Endodermal cell (in vitro differentiated cells): ENCODE measurements around the gene BMF. TPM values are rescaled to one million over a fixed set of nuclear protein-coding genes. Genes with fewer than 3 reads are reported as not detected.

Experiments
- DNase-seq: peaks from one replicate; pipeline ENCODE4 v3.0.0-alpha.2; 2017
- H3K27ac ChIP-seq: 2 replicates; pipeline ENCODE4 v1.5.1; 2013; ENCODE audit warnings: mild to moderate bottlenecking, low read depth, low read length, moderate library complexity
- H3K27me3 ChIP-seq: 2 replicates; pipeline ENCODE4 v1.6.1; 2013; ENCODE audit warnings: mild to moderate bottlenecking, low read length, moderate library complexity; ENCODE audit not compliant: insufficient read depth, control insufficient read depth, poor library complexity, severe bottlenecking
- H3K36me3 ChIP-seq: 2 replicates; pipeline ENCODE4 v1.7.0; 2013; ENCODE audit warnings: mild to moderate bottlenecking, low read length, moderate library complexity; ENCODE audit not compliant: control insufficient read depth, insufficient read depth
- H3K4me1 ChIP-seq: one replicate; pipeline ENCODE4 v1.7.0; 2013; ENCODE audit warnings: low read length; ENCODE audit not compliant: control insufficient read depth, insufficient read depth
- H3K4me3 ChIP-seq: 2 replicates; pipeline ENCODE4 v1.5.1; 2013; ENCODE audit warnings: mild to moderate bottlenecking, low read length, moderate library complexity
- H3K9ac ChIP-seq: 2 replicates; pipeline ENCODE4 v1.6.1; 2013; ENCODE audit warnings: mild to moderate bottlenecking, low read length, moderate library complexity; ENCODE audit not compliant: poor library complexity, severe bottlenecking; ENCODE audit errors: extremely low read depth
- H3K9me3 ChIP-seq: 2 replicates; pipeline ENCODE4 v1.6.1; 2013; ENCODE audit warnings: mild to moderate bottlenecking, low read length, moderate library complexity; ENCODE audit not compliant: control insufficient read depth
- H3K27ac Mint-ChIP-seq: 2 replicates; pipeline ENCODE4 v1.8.0; 2020; ENCODE audit warnings: mixed read lengths
- H3K27me3 Mint-ChIP-seq: 2 replicates; pipeline ENCODE4 v1.8.0; 2021; ENCODE audit warnings: mild to moderate bottlenecking, mixed read lengths; ENCODE audit not compliant: insufficient read depth
- H3K36me3 Mint-ChIP-seq: 2 replicates; pipeline ENCODE4 v1.8.0; 2020; ENCODE audit warnings: low read depth, mixed read lengths
- H3K4me1 Mint-ChIP-seq: 2 replicates; pipeline ENCODE4 v1.8.0; 2020; ENCODE audit warnings: mixed read lengths
- H3K4me3 Mint-ChIP-seq: 2 replicates; pipeline ENCODE4 v1.8.0; 2020; ENCODE audit warnings: mild to moderate bottlenecking, moderate library complexity, mixed read lengths
- H3K9me3 Mint-ChIP-seq: 2 replicates; pipeline ENCODE4 v1.8.0; 2020; ENCODE audit warnings: mild to moderate bottlenecking, mixed read lengths
- WGBS, 2 experiments: methylation state at CpG; one replicate each; pipeline versions ENCODE4 v1.1.5 to v1.1.7; 2013; ENCODE audit warnings: missing lambda C conversion rate in 2 of 2, mixed read lengths in 1 of 2; ENCODE audit not compliant: insufficient coverage in 1 of 2, insufficient read length in 1 of 2; 5-methylcytosine and 5-hydroxymethylcytosine counted together
- total RNA-seq, 2 donors: library from RNA; stranded (reverse); fragmentation: NEBNext Ultra II Directional in 1 of 2; extraction: Animal tissue kit (Norgen Biotek cat#: 25700) in 1 of 2; gene quantifications; 2 replicates in 1 of 2; 3 replicates in 1 of 2; pipeline ENCODE4 v1.2.1, GENCODE V29; 2021
- TF ChIP-seq, protein P1 (sequence below): fragments of 200-600 bp; sonication (generic); conservative IDR thresholded peaks from 2 replicates; pipeline ENCODE4 v1.5.0; 2021; ENCODE audit warnings: antibody characterized with exemption, mild to moderate bottlenecking

BMF gene
- total RNA-seq, 2 donors from 2014 or later: 48.3 to 53.5 TPM

DNA sequence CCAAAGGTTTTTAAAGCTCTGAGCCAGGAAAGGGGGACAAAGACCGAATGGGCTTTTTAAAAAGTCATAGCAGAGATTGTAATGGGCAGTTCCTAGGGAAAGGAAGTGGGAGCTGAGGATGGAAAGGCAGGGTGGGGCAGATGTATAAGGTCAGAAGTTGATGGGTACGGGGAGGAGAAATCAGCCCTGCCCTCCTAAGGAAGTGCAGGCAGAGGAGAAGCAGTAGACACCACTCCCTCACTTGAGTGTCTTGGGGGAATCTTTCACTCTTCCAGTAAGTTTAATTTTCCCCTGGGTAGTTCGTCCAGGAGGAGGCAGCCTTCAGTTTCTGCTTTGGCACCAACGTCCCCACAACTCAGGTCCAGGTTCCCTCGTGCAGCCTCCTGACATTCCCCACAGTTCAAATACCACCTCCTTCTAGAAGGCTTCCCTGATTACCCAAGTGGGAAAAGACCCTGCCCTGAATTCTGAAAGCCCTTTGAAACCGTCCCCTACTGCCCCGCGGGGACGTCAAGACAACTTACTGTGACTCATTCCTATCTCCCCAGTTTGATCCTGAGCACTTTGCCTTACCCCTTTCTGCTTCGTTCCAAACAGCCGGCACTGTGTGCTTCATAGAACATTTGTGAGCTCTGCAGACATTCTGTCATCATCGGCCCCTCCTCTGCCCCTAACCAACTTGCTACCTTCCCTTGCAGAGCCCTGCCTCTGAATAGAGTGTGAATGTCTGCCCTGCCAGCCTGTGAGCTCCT is 55.4 kb downstream of the BMF start:
- Histone ChIP-seq H3K9me3 (no peaks in the 10 kb centered on the region), H3K9ac (no peak overlapping the region), H3K27ac (no peak overlapping the region), H3K4me3 (no peak overlapping the region), H3K27me3 (no peaks in the 10 kb centered on the region), H3K36me3 (no peaks in the 10 kb centered on the region), H3K4me1 (no peaks in the 10 kb centered on the region)
- Mint-ChIP-seq H3K36me3 (no peaks in the 10 kb centered on the region), H3K9me3 (no peaks in the 10 kb centered on the region), H3K27me3 (no peaks in the 10 kb centered on the region), H3K4me1 (peaks cover 16% of the 10 kb centered on the region), H3K4me3 (no peak overlapping the region), H3K27ac (peak overlapping the region; percentile 14)
- TF ChIP-seq, protein P1, sequence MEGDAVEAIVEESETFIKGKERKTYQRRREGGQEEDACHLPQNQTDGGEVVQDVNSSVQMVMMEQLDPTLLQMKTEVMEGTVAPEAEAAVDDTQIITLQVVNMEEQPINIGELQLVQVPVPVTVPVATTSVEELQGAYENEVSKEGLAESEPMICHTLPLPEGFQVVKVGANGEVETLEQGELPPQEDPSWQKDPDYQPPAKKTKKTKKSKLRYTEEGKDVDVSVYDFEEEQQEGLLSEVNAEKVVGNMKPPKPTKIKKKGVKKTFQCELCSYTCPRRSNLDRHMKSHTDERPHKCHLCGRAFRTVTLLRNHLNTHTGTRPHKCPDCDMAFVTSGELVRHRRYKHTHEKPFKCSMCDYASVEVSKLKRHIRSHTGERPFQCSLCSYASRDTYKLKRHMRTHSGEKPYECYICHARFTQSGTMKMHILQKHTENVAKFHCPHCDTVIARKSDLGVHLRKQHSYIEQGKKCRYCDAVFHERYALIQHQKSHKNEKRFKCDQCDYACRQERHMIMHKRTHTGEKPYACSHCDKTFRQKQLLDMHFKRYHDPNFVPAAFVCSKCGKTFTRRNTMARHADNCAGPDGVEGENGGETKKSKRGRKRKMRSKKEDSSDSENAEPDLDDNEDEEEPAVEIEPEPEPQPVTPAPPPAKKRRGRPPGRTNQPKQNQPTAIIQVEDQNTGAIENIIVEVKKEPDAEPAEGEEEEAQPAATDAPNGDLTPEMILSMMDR: peak; percentile 68
- 76 to 79% methylated on average over 11 to 12 of the region's 12 CpGs for WGBS, 2 experiments
- peak; percentile 62 for DNase-seq

DNA sequence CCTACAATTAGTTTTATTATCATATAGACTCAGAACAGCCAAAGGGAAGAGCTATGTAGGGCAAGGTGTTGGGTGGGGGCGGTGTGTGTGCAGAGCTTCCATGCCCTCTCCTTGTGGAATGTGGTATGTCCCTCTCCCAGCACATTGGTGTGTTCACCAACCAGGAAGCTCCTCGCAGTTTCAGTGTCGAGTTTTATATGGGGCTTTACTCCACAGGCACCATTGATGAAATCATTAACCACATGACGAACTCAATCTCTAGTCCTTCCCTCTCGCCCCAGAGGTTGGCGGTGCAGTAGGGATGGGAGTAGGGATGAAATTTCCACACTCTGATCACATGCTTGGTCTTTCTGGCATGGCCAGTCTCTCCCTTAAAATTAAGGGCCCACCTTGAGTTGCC is 56.1 kb downstream of the BMF start:
- Histone ChIP-seq H3K27me3 (no peaks in the 10 kb centered on the region), H3K27ac (no peak overlapping the region), H3K36me3 (no peaks in the 10 kb centered on the region), H3K9ac (no peak overlapping the region), H3K4me3 (no peak overlapping the region), H3K4me1 (no peaks in the 10 kb centered on the region), H3K9me3 (no peaks in the 10 kb centered on the region)
- TF ChIP-seq, protein P1: no peak
- no peak for DNase-seq
- Mint-ChIP-seq H3K4me3 (no peak overlapping the region), H3K4me1 (peaks cover 14% of the 10 kb centered on the region), H3K36me3 (no peaks in the 10 kb centered on the region), H3K27ac (no peak overlapping the region), H3K9me3 (no peaks in the 10 kb centered on the region), H3K27me3 (no peaks in the 10 kb centered on the region)
- 91 to 100% methylated on average over 1 to 6 of the region's 6 CpGs for WGBS, 2 experiments

DNA sequence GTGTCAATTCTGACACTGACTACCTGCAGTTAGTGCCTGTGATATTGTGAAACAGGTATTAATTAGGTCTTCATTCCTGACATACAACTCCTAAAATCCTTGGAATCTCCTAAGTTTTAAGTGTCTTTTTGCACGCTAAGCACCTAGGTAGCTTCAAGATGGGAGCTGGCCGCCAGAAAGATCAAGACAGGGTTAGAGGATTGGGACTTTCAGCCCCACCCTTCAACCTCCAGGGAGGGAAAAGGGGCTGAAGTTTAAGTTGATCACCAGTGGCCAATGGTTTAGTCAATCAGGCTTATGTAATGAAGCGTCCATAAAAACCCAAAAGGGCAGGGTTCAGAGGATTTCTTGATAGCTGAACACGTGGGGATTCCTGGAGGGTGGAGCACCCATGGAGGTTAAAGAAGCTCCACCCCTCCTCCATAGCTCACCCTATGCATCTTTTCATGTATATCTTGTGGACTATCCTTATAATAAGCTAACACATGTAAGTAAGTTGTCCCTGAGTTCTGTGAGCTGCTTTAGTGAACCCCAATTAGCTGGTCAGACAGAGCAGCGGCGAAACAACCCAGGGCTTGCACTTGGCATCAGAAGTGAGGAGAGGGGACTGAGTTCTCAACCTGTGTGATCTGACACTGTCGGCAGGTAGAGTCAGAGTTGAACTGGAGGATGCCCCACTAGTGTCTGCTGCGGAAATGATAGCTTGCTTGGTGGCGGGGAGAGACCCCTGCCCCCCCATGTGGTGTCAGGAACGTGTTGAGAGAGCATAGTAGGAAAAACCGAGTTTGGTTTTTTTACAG is 56.9 kb downstream of the BMF start:
- Mint-ChIP-seq H3K4me3 (no peak overlapping the region), H3K36me3 (no peaks in the 10 kb centered on the region), H3K27me3 (no peaks in the 10 kb centered on the region), H3K4me1 (peaks cover 17% of the 10 kb centered on the region), H3K27ac (no peak overlapping the region), H3K9me3 (no peaks in the 10 kb centered on the region)
- Histone ChIP-seq H3K9ac (no peak overlapping the region), H3K4me1 (no peaks in the 10 kb centered on the region), H3K27me3 (no peaks in the 10 kb centered on the region), H3K9me3 (no peaks in the 10 kb centered on the region), H3K27ac (no peak overlapping the region), H3K36me3 (no peaks in the 10 kb centered on the region), H3K4me3 (no peak overlapping the region)
- DNase-seq: no peak
- 84 to 93% methylated on average over 7 to 11 of the region's 11 CpGs for WGBS, 2 experiments
- TF ChIP-seq, protein P1: no peak
